HEK293T (cell line): Measurements from ENCODE around the gene OR52R1.

Experiments
- CTCF ChIA-PET: fragments of 350-600 bp; formaldehyde crosslinking; extraction: SDS; loops from one replicate; lab custom pipeline; 2021; ENCODE audit warnings: antibody characterized with exemption, inconsistent platforms; lab: Yijun Ruan, JAX
- POLR2A ChIA-PET: fragments of 350-600 bp; formaldehyde crosslinking; extraction: SDS; loops from one replicate; lab custom pipeline; 2020; ENCODE audit warnings: antibody characterized with exemption, inconsistent platforms; lab: Yijun Ruan, JAX
- DNase-seq: peaks from one replicate; pipeline ENCODE4 v3.0.0; 2012; ENCODE audit warnings: mixed read lengths; ENCODE audit errors: extremely low spot score
- ARNT ChIP-seq: fragments of 450-650 bp; IDR thresholded peaks from 2 replicates; pipeline ENCODE4 v1.6.1; 2017; ENCODE audit warnings: mild to moderate bottlenecking
- BHLHE40 ChIP-seq: fragments of 450-650 bp; IDR thresholded peaks from 2 replicates; pipeline ENCODE4 v1.6.1; 2016; ENCODE audit warnings: mild to moderate bottlenecking, moderate library complexity, borderline replicate concordance
- CTBP1 ChIP-seq: fragments of 450-650 bp; IDR thresholded peaks from 2 replicates; pipeline ENCODE4 v1.6.1; 2016; ENCODE audit warnings: borderline replicate concordance
- ELF4 ChIP-seq: fragments of 450-650 bp; IDR thresholded peaks from 2 replicates; pipeline ENCODE4 v1.6.1; 2017; ENCODE audit warnings: antibody characterized with exemption
- FOXA1 ChIP-seq: fragments of 450-650 bp; IDR thresholded peaks from 2 replicates; pipeline ENCODE4 v1.6.1; 2016; ENCODE audit warnings: mild to moderate bottlenecking
- FOXK2 ChIP-seq: fragments of 450-650 bp; IDR thresholded peaks from 2 replicates; pipeline ENCODE4 v1.6.1; 2016; ENCODE audit warnings: mild to moderate bottlenecking
- FOXM1 ChIP-seq: fragments of 450-650 bp; IDR thresholded peaks from 2 replicates; pipeline ENCODE4 v1.6.1; 2017; ENCODE audit warnings: mild to moderate bottlenecking, borderline replicate concordance
- HDGF ChIP-seq: fragments of 450-650 bp; IDR thresholded peaks from 2 replicates; pipeline ENCODE4 v1.6.1; 2017; ENCODE audit warnings: antibody characterized with exemption, borderline replicate concordance
- L3MBTL2 ChIP-seq: fragments of 450-650 bp; conservative IDR thresholded peaks from 2 replicates; pipeline ENCODE4 v1.6.1; 2016; ENCODE audit warnings: mild to moderate bottlenecking
- LEF1 ChIP-seq: fragments of 450-650 bp; IDR thresholded peaks from 2 replicates; pipeline ENCODE4 v1.6.1; 2017; ENCODE audit warnings: mild to moderate bottlenecking, borderline replicate concordance
- NFRKB ChIP-seq: fragments of 450-650 bp; IDR thresholded peaks from 2 replicates; pipeline ENCODE4 v1.6.1; 2016; ENCODE audit warnings: mild to moderate bottlenecking, moderate library complexity
- SP1 ChIP-seq: fragments of 450-650 bp; IDR thresholded peaks from 2 replicates; pipeline ENCODE4 v1.6.1; 2017
- SUZ12 ChIP-seq: fragments of 450-650 bp; IDR thresholded peaks from 2 replicates; pipeline ENCODE4 v1.6.1; 2016; ENCODE audit warnings: mild to moderate bottlenecking
- TARDBP ChIP-seq: fragments of 450-650 bp; IDR thresholded peaks from 2 replicates; pipeline ENCODE4 v1.6.1; 2016
- ZNF384 ChIP-seq: fragments of 450-650 bp; IDR thresholded peaks from 2 replicates; pipeline ENCODE4 v1.6.1; 2016
- TF ChIP-seq, protein P1 (sequence below): fragments of 450-650 bp; IDR thresholded peaks from 2 replicates; pipeline ENCODE4 v1.6.1; 2016

Gene OR52R1

DNA sequence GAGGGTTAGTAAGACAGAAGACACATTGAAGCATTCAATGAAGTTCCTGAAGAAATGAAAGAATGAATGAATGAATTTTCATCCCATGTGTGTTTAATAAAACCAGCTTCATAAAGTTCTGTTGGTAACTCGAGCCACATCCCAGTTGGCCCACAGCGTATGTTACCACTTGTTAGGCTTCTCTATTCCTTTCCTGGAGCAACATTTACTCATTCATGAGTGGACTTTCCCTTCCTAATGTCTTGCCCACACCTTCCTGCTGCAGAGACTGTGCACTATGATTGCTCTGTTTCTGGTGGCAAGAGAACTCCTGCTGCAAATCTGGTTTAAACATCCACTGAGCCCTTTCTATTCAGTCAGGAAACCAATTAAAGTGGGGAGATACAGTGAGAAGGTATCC lies 7.0 kb downstream of the OR52R1 start:
- CTCF ChIA-PET = no interaction called here
- no peak for TF ChIP-seq TARDBP
- TF ChIP-seq SP1 = no peak
- no peak for TF ChIP-seq LEF1
- no peak for TF ChIP-seq L3MBTL2
- no peak for TF ChIP-seq HDGF
- no peak for TF ChIP-seq FOXK2
- TF ChIP-seq FOXM1 = no peak
- no peak for TF ChIP-seq ELF4
- no peak for TF ChIP-seq FOXA1
- TF ChIP-seq NFRKB = no peak
- TF ChIP-seq ARNT = no peak
- no peak for TF ChIP-seq ZNF384
- no peak for TF ChIP-seq BHLHE40
- TF ChIP-seq SUZ12 = no peak
- TF ChIP-seq CTBP1 = no peak
- TF ChIP-seq, protein P1, sequence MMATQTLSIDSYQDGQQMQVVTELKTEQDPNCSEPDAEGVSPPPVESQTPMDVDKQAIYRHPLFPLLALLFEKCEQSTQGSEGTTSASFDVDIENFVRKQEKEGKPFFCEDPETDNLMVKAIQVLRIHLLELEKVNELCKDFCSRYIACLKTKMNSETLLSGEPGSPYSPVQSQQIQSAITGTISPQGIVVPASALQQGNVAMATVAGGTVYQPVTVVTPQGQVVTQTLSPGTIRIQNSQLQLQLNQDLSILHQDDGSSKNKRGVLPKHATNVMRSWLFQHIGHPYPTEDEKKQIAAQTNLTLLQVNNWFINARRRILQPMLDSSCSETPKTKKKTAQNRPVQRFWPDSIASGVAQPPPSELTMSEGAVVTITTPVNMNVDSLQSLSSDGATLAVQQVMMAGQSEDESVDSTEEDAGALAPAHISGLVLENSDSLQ = no peak
- POLR2A ChIA-PET = no interaction called here
- DNase-seq = no peak

DNA sequence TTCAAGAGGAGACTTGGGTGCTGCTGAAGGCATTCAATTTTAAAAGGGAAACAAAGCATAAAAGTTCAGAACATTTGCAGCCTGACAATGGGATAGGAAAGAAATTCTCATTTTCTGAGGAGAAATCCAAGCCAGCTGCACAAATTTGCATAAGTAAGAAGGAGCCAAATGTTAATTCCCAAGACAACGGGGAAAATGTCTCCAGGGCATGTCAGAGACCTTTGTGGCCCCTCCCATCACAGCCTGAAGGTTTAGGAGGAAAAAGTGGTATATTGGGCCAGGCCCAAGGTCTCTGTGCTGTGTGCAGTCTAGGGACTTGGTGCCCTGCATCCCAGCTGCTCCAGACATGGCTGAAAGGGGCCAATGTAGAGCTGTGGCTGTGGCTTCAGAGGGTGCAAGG lies 21.7 kb downstream of the OR52R1 start:
- POLR2A ChIA-PET = no interaction called here

DNA sequence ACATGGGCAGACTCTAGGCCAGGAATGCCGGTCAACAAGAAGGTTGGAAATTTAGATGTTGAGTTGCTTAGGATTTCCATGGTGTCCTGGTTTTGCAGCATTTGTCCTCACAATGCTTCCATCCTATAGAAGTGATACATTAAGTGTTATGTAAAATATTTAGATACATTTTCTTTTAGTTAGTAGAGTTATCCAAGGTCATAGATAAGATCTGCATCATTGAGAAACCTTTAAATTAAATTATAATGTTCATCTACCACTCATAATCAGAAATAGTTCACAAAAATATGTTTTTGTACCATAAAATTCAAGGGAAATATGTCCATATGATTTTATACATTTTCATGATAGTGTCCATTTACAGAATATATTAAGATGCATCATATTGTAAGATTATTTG lies 34.3 kb downstream of the OR52R1 start, which contains the start of gene OR51F1:
Gene OR51F1, minus strand, starts transcription at position 101 of the 400 bp plus-strand sequence. Its CDS starts 0 bp downstream, at position 101.
- no peak for DNase-seq
- POLR2A ChIA-PET = no interaction called here
- TF ChIP-seq LEF1 (no peak), NFRKB (no peak), BHLHE40 (no peak), ZNF384 (no peak), L3MBTL2 (no peak), ELF4 (no peak)
- CTCF ChIA-PET = no interaction called here

More for the DNA sequence above, 21.7 kb downstream of the OR52R1 start:
- no peak for DNase-seq
- CTCF ChIA-PET = no interaction called here
- no peak for TF ChIP-seq ZNF384
- no peak for TF ChIP-seq SP1
- TF ChIP-seq BHLHE40 = no peak
- TF ChIP-seq L3MBTL2 = no peak
- no peak for TF ChIP-seq ELF4
- no peak for TF ChIP-seq FOXM1
- no peak for TF ChIP-seq TARDBP
- no peak for TF ChIP-seq SUZ12

GRCh38 chr11:4768094-4768493 lies 36.1 kb downstream of the OR52R1 start:
- ChIA-PET CTCF (no interaction called here), POLR2A (no interaction called here)
- TF ChIP-seq L3MBTL2 = no peak
- TF ChIP-seq SP1 = no peak
- no peak for DNase-seq

- no peak for DNase-seq
- TF ChIP-seq NFRKB (no peak), ZNF384 (no peak), FOXA1 (no peak), ARNT (no peak), BHLHE40 (no peak), FOXK2 (no peak)
- POLR2A ChIA-PET = no interaction called here
- CTCF ChIA-PET = no interaction called here
Observed at GRCh38 chr11:4766420-4767043, 37.6 kb downstream of the OR52R1 start.

- CTCF ChIA-PET = no interaction called here
- TF ChIP-seq TARDBP (no peak), BHLHE40 (no peak), SP1 (no peak), ZNF384 (no peak), FOXK2 (no peak), SUZ12 (no peak), CTBP1 (no peak), FOXA1 (no peak), HDGF (no peak), NFRKB (no peak)
- POLR2A ChIA-PET = no interaction called here
Observed at GRCh38 chr11:4763096-4763495, 41.1 kb downstream of the OR52R1 start.

More at GRCh38 chr11:4763096-4763495, 41.1 kb downstream of the OR52R1 start:
- DNase-seq = no peak
